Measurements from ENCODE around the gene CYP24A1.

DNA sequence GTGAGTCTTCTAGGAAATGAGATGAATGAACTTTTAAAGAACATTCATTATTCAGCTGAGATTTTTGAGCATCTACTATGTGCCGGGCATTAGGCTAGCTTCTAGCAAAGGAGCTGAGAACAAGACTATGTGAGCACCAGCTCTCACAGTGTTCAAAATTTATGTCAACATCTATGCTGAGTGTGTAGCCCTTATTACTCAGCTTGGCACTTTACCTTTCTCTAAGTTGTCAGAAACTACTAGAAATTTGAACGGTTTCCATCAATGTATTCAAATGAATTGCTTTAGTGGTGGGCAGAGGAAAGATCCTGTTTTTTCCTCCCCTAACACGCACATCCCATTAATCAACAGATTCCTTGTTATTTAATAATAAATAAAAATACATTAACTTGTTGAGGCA lies 33.3 kb downstream of the CYP24A1 start:
- TF ChIP-seq, protein P1, sequence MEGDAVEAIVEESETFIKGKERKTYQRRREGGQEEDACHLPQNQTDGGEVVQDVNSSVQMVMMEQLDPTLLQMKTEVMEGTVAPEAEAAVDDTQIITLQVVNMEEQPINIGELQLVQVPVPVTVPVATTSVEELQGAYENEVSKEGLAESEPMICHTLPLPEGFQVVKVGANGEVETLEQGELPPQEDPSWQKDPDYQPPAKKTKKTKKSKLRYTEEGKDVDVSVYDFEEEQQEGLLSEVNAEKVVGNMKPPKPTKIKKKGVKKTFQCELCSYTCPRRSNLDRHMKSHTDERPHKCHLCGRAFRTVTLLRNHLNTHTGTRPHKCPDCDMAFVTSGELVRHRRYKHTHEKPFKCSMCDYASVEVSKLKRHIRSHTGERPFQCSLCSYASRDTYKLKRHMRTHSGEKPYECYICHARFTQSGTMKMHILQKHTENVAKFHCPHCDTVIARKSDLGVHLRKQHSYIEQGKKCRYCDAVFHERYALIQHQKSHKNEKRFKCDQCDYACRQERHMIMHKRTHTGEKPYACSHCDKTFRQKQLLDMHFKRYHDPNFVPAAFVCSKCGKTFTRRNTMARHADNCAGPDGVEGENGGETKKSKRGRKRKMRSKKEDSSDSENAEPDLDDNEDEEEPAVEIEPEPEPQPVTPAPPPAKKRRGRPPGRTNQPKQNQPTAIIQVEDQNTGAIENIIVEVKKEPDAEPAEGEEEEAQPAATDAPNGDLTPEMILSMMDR (IDR thresholded peaks at IDR 0.05): no peak
- no peak for TF ChIP-seq POLR2AphosphoS5 (IDR thresholded peaks at IDR 0.05; ENCODE audit: insufficient read depth in 1 of 2, low read depth in 1 of 2)
